HG03460 (cell line): ENCODE measurements around the gene RNLS.

Source experiments
- ATAC-seq: cut with Tn5 transposase; IDR thresholded peaks from one replicate; pipeline ENCODE4 v1.9.1; 2021; ENCODE audit not compliant: unreplicated experiment

Gene RNLS

GRCh38 chr10:88482220-88482619, 100.9 kb downstream of the RNLS start:
- ATAC-seq = no peak

DNA sequence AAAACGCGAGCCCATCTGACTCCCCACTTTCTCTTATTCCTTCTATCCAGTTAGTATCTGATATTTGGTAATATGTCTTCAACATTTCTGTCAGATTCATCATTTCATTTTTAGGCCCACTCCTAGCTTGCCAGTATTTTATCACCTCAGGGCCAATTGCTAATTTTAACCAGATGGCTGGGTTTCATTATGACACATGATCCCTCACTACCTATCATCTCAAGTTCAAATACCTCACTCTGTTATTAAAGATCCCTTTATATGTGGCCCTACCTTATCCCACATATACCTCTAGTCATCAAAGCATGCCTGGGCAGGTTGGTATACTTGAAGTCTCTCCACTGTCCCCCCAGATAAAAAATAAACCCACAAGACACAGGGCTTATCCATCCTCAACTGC, 104.9 kb downstream of the RNLS start:
- no peak for ATAC-seq

- ATAC-seq = no peak
Measured at GRCh38 chr10:88477343-88478085, 105.6 kb downstream of the RNLS start.

- ATAC-seq = no peak
Measured at GRCh38 chr10:88474884-88475844, 108.0 kb downstream of the RNLS start.

GRCh38 chr10:88473989-88474883, 108.9 kb downstream of the RNLS start:
- ATAC-seq = no peak

GRCh38 chr10:88472540-88472939, 110.6 kb downstream of the RNLS start:
- ATAC-seq = no peak

GRCh38 chr10:88471899-88472298, 111.2 kb downstream of the RNLS start:
- no peak for ATAC-seq

- no peak for ATAC-seq
Measured at GRCh38 chr10:88467835-88468485, 115.2 kb downstream of the RNLS start.

- no peak for ATAC-seq
Measured at GRCh38 chr10:88466786-88467185, 116.3 kb downstream of the RNLS start.

DNA sequence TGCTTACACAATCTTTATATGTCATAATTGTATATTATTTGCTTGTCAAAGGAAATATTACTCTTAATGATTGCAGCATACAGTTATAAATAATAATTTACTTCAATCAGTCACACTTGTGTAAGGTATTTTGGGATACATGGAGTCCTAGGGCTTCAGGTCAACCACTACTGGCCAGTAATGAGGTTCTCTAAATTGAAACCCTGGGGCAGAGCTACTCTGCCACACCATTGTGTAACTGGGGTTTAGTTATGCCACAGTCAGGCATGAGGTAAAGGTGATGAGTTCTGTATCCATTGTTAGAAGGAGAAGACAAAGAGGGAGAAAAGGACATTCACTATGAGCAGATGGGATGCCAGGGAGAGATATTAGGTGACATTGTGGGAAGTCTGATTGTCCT, 117.4 kb downstream of the RNLS start:
- no peak for ATAC-seq

- no peak for ATAC-seq
Measured at GRCh38 chr10:88463811-88464210, 119.3 kb downstream of the RNLS start.

DNA sequence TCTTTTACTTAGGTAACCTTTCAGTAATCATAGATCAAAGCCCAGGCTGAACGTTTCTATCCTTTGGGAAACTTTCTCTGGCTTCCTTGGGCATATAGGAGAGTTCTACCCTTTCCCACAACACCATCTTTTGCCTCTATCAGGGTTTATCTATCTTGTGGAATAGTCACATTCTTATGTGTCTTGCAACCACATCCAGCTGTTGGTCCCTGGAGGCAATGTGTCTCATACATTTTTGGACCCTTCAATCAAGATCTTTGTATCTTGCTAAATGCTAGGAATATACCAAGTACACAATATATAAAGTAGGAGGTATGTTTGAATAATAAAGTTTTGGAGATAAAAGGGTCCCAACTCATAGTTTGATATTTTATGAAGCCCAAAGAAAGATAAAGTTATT, 121.7 kb downstream of the RNLS start:
- ATAC-seq = no peak

GRCh38 chr10:88459530-88459929, 123.6 kb downstream of the RNLS start:
- ATAC-seq = no peak

- no peak for ATAC-seq
Measured at GRCh38 chr10:88458209-88458608, 124.9 kb downstream of the RNLS start.

DNA sequence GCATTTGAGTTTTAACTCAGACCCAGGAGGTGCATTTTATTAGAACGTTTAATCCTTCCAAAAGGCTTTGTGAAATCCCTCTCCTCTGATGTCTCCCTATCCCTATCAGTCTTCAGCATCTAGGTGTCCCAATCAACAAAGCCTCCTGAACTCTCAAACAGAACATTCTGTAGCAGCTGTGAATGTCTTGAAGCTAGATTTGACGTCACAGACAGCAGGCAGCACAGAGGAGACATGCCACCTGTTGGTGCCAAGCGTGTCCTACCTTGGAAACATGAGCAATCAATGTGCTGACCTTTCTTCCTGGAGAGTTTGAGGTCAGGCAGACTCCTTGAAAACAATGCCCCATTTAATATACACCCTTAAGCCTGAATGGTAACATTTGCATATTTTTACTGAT, 125.5 kb downstream of the RNLS start:
- no peak for ATAC-seq

GRCh38 chr10:88456730-88457129, 126.4 kb downstream of the RNLS start:
- ATAC-seq = no peak

DNA sequence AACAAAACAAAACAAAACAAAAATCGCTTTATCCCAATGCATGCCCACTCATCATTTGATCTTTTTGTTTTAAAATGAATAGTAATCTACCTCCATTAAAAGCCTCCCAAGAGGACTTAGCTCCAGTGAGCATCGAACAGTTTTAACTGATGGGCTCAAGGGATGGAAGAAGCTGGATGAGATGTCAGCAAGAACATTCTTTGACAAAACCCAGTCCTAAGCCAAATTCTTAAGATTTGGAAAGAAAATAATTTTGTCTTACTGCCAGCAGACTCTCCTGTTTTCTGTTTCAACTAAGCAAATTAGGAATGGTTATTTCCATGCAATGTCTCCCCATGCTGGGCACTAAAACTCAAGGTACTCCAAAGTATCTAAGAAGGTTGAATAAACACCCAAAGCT, 127.3 kb downstream of the RNLS start:
- ATAC-seq = no peak

DNA sequence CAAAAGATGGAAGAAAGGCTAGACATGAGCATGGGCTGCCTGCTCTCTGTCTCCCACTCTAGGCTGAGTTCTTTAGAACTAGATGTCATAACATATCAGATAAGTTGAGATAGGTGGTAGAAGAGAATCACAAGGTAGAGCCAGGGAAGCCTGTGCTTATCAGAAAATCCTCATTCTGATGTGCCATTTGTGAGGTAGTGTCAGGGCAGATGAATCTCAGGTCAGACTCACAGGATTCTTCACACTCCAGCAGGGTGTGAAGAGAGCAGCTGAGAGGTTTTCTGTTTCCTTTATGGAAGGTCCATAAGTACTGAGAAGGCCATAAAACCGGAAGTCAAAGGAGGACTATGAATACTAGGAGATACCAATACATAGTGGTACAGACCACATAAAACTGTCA, 132.9 kb downstream of the RNLS start:
- no peak for ATAC-seq

- no peak for ATAC-seq
Measured at GRCh38 chr10:88442716-88443115, 140.4 kb downstream of the RNLS start.

GRCh38 chr10:88440541-88440940, 142.6 kb downstream of the RNLS start:
- ATAC-seq = no peak

GRCh38 chr10:88439932-88440331, 143.2 kb downstream of the RNLS start:
- ATAC-seq = no peak
